Retina (tissue), 1 donor: Measurements from ENCODE around the gene CITED2.

Source experiments
- DNase-seq: peaks from one replicate; pipeline ENCODE4 v3.0.0-alpha.2; 2016

Gene CITED2

GRCh38 chr6:139381216-139381865 lies 6.9 kb upstream of the CITED2 start:
- no peak for DNase-seq

- no peak for DNase-seq
Measured at GRCh38 chr6:139380611-139381010, 6.2 kb upstream of the CITED2 start.

GRCh38 chr6:139380168-139380567 lies 5.7 kb upstream of the CITED2 start:
- no peak for DNase-seq

DNA sequence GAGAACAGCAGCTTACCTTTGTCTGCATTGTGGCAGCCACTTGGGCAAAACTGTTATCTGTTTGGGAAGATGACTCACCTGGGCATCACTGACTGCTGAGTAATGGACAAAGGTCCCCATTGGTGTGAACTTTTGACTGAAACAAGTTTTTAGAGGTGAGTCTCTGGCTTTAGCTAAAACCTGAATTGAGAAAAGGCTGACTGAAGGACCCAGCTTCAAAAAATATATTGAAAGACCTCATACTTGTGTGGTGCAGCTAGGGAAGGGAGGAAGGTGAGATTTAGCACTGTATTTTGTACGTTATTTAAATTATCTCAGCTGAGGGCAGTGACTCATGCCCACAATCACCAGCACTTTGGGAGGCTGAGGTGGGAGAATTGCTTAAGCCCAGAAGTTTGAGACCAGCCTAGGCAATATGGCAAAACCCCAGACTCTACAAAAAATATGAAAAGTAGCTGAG lies 4.5 kb upstream of the CITED2 start:
- DNase-seq = no peak

DNA sequence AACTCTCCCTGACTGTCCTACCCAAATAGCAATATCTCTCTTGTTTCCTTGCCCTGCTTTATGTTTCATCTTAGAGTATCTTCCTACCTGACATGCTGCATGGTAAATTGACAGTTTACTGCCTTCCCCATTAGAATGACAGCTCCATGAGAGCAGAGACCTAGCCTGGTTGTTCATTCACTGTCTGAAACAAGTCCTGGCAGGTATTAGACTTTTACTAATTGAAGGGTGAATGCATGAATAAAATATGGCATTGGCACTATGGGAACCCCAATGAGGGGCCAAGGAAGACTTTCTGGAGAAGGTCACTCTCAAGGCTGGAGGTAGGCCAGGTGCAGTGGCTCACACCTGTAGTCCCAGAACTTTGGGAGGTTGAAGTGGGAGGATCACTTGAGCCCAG lies 3.8 kb upstream of the CITED2 start:
- no peak for DNase-seq

DNA sequence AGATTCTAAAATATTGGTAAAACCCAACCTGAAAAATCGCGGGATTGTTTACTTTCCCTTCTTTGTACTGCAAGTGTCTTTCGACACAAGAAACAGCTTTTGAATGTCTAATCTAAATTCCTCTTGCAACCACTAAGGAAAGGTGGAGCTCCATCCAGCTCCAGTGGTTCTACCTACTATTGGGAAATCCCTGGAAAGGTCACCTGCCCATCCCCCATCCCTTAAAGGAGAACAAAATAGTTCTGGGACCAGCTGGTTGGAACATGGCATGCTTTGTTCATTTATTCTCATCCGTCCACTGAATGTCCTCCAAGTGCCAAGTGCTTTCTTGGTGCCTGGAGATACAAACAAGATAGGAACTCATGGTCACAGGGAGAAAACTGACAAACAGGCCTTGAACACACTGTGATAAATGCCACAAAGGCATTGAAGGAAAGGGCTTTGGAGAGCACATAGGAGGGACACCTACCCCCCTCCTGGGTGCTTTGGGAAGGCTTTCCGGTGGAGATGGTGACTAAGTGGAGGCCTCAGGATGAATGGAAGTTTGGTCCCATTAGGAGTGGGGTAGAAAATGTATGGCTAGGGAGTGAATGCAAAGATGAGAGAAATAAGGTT lies 2.3 kb upstream of the CITED2 start:
- DNase-seq = peak; percentile 30

GRCh38 chr6:139376017-139376330 lies 1.5 kb upstream of the CITED2 start:
- no peak for DNase-seq

- peak; percentile 99 for DNase-seq
Measured at GRCh38 chr6:139375226-139376016, 973 bp upstream of the CITED2 start.

DNA sequence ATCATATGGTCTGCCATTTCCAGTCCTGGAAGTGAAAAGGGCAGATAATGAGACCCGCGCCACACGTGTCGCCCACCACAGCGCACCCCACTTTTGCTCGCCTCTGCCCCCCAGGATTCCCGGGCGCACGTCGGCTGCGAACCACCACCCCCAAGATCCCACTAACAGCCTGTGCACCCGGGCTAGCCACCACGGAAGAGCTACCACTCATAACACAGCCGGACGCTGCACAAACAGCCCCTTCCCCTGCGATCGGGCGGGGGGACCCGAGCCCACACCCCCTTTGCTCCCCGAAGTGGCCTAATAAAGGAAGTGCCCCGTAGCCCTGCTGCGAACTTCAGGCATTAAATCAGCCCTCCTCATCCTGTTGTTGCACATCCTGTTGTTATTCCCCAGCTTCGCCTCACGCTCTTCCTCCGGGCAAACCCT lies 506 bp downstream of the CITED2 start:
- DNase-seq = no peak

DNA sequence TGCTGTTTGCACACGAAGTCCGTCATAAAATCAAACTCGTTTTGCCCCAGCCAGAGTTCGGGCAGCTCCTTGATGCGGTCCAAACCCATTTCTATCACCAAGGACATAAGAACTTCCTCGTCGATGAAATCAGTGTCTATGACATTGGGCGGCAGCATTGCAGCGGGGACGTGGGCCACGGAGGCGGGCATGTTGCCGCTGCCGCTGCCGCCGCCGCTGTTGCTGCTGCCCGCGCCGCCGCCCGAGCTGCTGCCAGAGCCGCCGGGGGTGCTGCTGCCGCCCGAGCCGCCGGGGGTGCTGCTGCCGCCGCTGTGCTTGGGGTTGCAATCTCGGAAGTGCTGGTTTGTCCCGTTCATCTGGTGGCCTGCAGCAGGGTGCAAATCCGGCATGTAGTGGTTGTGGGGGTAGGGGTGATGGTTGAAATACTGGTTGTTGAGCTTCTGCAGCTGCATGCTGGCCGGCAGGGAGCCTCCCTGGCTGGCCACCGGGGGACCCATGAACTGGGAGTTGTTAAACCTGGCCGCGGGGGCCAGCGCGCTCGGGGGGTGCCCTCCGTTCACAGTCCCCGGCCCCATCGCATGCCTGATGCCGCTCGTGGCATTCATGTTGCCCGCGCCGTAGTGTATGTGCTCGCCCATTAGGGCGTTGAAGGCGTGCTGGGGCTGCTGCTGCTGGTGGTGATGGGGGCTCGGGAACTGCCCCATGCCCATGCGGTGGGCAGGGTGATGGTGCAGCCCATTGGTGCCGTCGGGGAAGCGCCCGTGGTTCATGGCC lies 1.1 kb downstream of the CITED2 start:
- peak; percentile 81 for DNase-seq

DNA sequence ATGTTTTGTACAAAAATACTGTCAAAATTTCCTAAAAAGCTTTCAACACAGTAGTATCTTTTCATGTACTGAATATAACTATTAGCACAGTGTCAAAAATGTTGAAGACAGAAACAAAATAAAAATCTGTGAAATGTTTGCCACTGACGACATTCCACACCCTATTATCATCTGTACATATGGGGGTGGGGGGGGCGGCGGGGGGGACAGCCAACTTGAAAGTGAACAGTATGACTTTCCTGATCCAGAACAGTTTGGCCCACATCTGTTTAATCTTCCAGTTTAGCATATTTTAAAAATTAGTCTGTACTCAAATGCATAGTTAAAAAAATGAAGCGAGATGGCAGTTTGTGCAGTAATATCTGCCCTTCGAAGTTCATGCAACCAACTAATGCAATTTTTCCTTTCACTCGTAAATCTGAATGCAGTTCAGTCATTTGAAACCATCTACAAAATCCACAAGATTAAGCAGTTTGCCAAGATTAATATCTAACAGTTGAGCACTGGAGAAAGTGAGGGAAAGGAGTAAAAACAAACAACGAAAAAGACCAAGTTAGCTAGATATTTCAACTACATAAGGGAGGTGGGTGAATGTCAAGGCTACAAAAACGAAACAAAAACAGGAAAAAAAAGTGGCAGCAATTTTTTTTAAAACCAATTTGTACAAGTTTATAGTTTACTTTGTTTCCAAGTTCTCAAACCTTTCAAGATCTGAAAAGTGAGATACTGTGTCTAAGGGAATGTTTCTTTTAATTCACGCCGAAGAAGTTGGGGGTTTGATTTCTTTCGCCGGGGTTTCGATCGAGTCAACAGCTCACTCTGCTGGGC lies 1.9 kb downstream of the CITED2 start:
- no peak for DNase-seq

- DNase-seq = peak; percentile 34
Measured at GRCh38 chr6:139371421-139372203, 2.8 kb downstream of the CITED2 start.

- DNase-seq = no peak
Measured at GRCh38 chr6:139370999-139371345, 3.5 kb downstream of the CITED2 start.

DNA sequence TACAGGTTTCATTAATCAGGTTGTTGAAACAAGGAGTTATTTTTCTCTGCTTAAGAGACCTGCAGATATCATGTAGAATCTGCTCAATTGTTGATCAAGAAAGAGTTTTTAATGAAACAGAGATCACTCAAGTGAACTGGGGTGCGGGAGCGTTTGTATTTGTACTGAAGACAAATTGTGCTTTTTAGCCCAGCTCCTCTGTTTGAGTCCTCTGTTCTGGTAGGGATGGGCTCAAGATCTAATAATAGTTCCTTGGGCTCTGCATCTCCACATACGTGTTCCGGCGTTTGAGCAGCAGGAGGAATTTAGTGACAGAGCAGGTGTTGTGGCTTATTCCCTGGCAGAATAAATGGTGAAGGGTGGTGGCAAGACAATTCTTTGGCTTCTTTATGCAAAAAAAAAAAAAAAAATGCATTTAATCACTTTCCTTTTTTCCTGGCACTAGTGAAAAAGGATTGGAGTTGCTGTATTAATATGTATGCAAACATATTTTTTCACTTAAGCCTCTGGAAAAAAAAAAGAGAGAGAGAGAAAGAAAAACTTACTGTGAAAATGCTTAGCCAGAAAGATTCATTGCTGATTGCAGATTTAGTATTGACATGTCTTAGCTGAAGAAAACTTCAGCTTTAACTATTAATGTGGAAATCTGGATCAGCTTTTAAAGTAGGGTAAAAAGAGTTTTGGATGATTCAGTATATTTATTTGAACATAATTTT lies 4.0 kb downstream of the CITED2 start:
- peak; percentile 57 for DNase-seq

DNA sequence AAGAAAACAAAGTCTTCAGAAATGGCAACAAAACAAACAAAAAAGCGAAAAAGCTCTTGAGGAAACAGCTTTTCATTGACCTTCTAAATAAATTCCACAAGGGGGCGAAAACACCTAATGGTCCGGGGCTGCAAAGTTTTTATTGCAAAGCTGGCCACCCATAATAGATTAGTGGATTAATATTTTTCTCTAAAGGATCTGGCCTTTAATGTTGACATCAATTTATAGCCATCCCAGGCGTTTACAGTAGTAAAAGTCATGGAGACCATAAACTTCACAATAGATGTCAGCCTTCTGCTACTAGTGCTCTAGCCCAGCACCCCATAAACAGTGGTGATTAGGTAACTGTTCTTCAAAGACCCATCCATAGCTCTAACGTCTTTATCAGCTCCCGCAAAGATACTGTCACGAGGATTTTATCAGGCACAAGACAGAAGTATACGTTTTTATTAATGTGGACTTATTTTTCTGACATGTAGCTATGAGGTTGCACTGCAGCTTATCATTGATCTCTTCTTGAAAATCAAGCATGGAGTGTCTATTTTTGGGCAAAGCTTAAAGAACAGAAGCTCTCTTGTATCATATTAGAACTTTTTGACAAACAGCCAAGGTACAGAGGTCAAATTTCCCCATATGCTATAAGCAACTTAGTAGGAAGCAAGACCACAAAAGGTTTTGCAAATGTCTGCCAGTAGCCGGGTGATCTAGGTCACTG lies 4.7 kb downstream of the CITED2 start:
- peak; percentile 71 for DNase-seq

DNA sequence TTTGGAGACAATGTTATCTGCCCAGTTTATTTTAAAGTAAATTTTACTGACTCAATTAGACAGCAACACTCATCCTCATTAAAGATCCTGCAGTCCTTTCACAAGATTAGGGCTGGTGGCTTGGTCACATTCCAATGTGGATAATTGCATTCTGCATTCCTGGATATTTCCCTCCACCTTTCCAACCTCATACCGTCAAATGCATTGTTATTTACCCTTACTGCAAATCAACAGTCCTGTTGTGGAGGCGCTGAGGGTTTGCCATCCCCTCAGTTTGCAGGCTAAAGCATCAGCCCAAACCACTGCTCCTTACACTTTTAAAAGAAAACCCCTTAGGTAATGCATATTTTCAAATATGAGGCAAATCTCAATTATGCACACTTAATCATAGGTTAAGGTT lies 5.4 kb downstream of the CITED2 start:
- DNase-seq = peak; percentile 63

- no peak for DNase-seq
Measured at GRCh38 chr6:139368661-139369060, 5.8 kb downstream of the CITED2 start.

- DNase-seq = peak; percentile 60
Measured at GRCh38 chr6:139367810-139368351, 6.6 kb downstream of the CITED2 start.

- no peak for DNase-seq
Measured at GRCh38 chr6:139364982-139365379, 9.5 kb downstream of the CITED2 start.
